ENCODE results near the gene GMPS. TPM values are rescaled to one million over a fixed set of nuclear protein-coding genes. Genes with fewer than 3 reads are reported as not detected.

The GMPS gene
- total RNA-seq, 1 donor from 2014 or later: 42.2 TPM

- H3K27me3 Mint-ChIP-seq: no peaks in the 10 kb centered on the region
- POLR2A ChIA-PET: no interaction called here
- DNase-seq (no peak), ATAC-seq (ENCODE audit: low read depth) (no peak)
- TF ChIP-seq, protein P1, sequence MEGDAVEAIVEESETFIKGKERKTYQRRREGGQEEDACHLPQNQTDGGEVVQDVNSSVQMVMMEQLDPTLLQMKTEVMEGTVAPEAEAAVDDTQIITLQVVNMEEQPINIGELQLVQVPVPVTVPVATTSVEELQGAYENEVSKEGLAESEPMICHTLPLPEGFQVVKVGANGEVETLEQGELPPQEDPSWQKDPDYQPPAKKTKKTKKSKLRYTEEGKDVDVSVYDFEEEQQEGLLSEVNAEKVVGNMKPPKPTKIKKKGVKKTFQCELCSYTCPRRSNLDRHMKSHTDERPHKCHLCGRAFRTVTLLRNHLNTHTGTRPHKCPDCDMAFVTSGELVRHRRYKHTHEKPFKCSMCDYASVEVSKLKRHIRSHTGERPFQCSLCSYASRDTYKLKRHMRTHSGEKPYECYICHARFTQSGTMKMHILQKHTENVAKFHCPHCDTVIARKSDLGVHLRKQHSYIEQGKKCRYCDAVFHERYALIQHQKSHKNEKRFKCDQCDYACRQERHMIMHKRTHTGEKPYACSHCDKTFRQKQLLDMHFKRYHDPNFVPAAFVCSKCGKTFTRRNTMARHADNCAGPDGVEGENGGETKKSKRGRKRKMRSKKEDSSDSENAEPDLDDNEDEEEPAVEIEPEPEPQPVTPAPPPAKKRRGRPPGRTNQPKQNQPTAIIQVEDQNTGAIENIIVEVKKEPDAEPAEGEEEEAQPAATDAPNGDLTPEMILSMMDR (IDR thresholded peaks at IDR 0.05): no peak
- H3K9me3 Mint-ChIP-seq: no peaks in the 10 kb centered on the region
- H3K4me1 Mint-ChIP-seq: peaks cover 10% of the 10 kb centered on the region
- H3K36me3 Mint-ChIP-seq (ENCODE audit: low read depth): peaks cover 65% of the 10 kb centered on the region
- no peak overlapping the region for H3K4me3 Mint-ChIP-seq
- CTCF ChIA-PET: interaction anchor here (0.6 kb wide), 1 partner anchor 18 kb away, joined by 3 read pairs; no protein-coding TSS in a partner anchor
- intact Hi-C loops (cut with micrococcal nuclease): no loop called here
- H3K27ac Mint-ChIP-seq: no peak overlapping the region
Observed at GRCh38 chr3:155906900-155907299, 36.5 kb downstream of the GMPS start.

DNA sequence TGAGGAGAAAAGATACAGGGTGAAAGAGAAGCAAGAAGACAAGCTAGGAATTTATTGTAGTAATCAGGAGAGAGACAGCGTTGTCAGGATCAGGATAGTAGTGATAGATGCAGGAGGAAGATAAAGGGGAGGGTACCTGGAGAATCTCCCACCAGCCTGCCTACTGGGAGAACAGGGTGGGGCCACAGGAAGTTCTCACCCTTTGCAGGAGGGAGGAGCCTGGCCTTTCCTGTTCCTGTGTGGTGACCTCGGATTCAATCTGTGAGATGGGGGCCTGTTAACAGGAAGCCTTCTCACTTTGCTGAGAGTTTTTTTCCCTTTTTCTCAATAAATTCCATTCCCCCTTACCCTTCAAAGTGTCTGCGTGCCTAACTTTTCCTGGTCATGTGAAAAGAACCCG lies 37.6 kb downstream of the GMPS start:
- POLR2A ChIA-PET: no interaction called here
- H3K4me1 Mint-ChIP-seq: peaks cover 10% of the 10 kb centered on the region

GRCh38 chr3:155908605-155909004 lies 38.2 kb downstream of the GMPS start:
- DNase-seq: no peak
- peaks cover 74% of the 10 kb centered on the region for H3K36me3 Mint-ChIP-seq (ENCODE audit: low read depth)
- ATAC-seq (ENCODE audit: low read depth): no peak
- no peaks in the 10 kb centered on the region for H3K9me3 Mint-ChIP-seq
- TF ChIP-seq, protein P1 (IDR thresholded peaks at IDR 0.05): no peak
- CTCF ChIA-PET: no interaction called here
- H3K4me3 Mint-ChIP-seq: no peak overlapping the region
- H3K4me1 Mint-ChIP-seq: peaks cover 10% of the 10 kb centered on the region
- no peak overlapping the region for H3K27ac Mint-ChIP-seq
- no peaks in the 10 kb centered on the region for H3K27me3 Mint-ChIP-seq
- POLR2A ChIA-PET: no interaction called here
- intact Hi-C loops (cut with micrococcal nuclease): no loop called here

More for the DNA sequence above, 37.6 kb downstream of the GMPS start:
- Mint-ChIP-seq H3K27me3 (no peaks in the 10 kb centered on the region), H3K9me3 (no peaks in the 10 kb centered on the region), H3K27ac (no peak overlapping the region), H3K4me3 (no peak overlapping the region), H3K36me3 (ENCODE audit: low read depth) (peaks cover 71% of the 10 kb centered on the region)
- no peak for DNase-seq
- ATAC-seq (ENCODE audit: low read depth): no peak
- TF ChIP-seq, protein P1 (IDR thresholded peaks at IDR 0.05): no peak
- CTCF ChIA-PET: no interaction called here
- intact Hi-C loops (cut with micrococcal nuclease): no loop called here

GRCh38 chr3:155912090-155912489 lies 41.6 kb downstream of the GMPS start:
- TF ChIP-seq, protein P1 (IDR thresholded peaks at IDR 0.05): no peak
- POLR2A ChIA-PET: no interaction called here
- ATAC-seq (ENCODE audit: low read depth): no peak

DNA sequence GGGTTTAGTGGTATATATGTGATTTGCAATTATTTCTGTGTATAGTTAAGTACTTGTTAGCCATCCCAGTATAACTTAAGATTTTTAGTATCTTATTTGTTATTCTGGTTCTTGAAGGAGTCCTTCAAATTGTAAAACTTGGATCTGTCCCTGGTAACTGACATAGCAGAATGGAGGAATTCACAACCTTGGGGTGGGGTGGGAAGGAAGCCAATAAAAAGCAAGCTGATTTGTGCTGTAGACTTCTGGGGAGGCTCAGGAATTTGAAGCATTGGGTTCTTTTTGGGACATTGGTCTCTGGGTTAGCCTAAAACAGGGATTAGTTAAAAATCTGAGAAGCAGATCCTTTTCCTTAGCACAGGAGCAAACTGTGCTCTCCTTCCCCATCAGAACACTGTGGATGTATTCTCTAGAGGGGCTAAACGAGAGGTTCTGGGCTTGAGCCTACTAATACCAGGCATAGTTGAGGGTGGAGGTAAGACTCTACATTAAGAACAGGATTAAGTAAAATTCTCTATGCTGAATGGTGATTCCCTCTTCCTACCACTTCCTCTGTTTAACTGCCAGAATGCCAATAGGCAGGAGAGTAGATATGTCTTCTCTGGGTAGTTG lies 42.2 kb downstream of the GMPS start:
- peaks cover 6% of the 10 kb centered on the region for H3K4me1 Mint-ChIP-seq
- ATAC-seq (ENCODE audit: low read depth) (no peak), DNase-seq (no peak)
- H3K4me3 Mint-ChIP-seq: no peak overlapping the region
- intact Hi-C loops (cut with micrococcal nuclease): no loop called here
- H3K27me3 Mint-ChIP-seq: no peaks in the 10 kb centered on the region
- no peaks in the 10 kb centered on the region for H3K9me3 Mint-ChIP-seq
- POLR2A ChIA-PET: no interaction called here
- TF ChIP-seq, protein P1 (IDR thresholded peaks at IDR 0.05): no peak
- H3K36me3 Mint-ChIP-seq (ENCODE audit: low read depth): peaks cover 75% of the 10 kb centered on the region
- no peak overlapping the region for H3K27ac Mint-ChIP-seq
- CTCF ChIA-PET: no interaction called here

More at GRCh38 chr3:155912090-155912489, 41.6 kb downstream of the GMPS start:
- Mint-ChIP-seq H3K36me3 (ENCODE audit: low read depth) (peaks cover 74% of the 10 kb centered on the region), H3K4me1 (peaks cover 10% of the 10 kb centered on the region), H3K9me3 (no peaks in the 10 kb centered on the region), H3K27me3 (no peaks in the 10 kb centered on the region), H3K4me3 (no peak overlapping the region), H3K27ac (no peak overlapping the region)
- intact Hi-C loops (cut with micrococcal nuclease): no loop called here
- CTCF ChIA-PET: no interaction called here
- no peak for DNase-seq

All from activated B cell treated with CpG ODN at 0.5 μM for 24 hours (primary cell).